Activated gamma-delta T cell treated with Interleukin-2 at 50 U/mL for 16 hours (primary cell): Measurements from ENCODE around the gene ATCAY.
"Not testable (repeated sequence)": the region's sequence is repeated elsewhere in the genome, so short reads cannot be mapped to it uniquely, and the experiment has no call there.

Source experiments
- DNase-seq: peaks from one replicate; pipeline ENCODE4 v3.0.0-alpha.2; 2020

ATCAY gene

GRCh38 chr19:3949997-3950859, 69.7 kb downstream of the ATCAY start:
- no peak for DNase-seq

DNA sequence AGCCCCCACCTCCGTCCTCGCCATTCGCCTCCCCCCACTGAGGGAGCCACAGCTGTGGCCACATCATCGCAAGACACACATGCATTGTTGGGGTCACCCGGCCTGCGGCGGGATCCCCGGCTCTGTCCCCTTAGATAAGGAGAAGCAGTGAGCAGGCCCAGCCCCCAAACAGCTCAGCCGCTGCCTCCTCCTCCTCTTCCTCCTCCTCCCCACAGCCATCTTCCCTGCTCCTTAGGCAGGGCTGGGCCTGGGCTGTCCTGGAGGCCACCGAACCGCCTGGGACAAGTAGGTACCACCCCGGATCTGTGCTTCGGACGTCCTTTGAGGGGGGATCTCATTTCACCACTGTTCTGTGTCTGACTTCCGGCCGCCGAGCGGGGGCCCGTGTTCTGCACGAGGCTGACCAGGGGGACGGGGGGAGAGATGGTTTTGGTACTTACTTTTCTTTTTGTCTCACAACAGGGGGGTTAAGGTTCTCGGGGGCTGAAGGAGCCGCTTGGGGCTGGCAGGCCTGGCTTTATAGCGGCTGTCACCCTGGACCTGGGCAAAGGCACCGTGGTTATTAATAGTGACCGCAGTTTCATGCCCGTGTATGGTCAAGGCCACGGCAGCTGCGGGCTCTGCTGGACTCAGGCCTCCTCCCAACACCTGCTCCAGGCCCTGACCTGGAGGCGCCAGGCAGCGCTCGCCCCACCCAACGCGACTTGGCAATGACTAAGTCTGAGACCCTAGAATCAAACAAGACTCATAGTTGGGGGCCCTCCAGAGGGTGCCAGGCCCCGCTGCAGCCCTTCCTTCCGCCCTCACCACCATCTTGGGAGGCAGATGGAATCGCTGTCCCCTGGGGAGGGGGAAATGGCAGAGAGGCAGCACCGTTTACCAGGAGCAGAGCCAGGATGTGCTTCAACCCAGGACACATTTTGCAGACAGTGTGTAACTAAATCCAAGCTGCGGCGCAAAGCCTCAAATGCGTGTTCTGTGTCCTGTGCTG, 70.7 kb downstream of the ATCAY start:
- peak; percentile 21 for DNase-seq

DNA sequence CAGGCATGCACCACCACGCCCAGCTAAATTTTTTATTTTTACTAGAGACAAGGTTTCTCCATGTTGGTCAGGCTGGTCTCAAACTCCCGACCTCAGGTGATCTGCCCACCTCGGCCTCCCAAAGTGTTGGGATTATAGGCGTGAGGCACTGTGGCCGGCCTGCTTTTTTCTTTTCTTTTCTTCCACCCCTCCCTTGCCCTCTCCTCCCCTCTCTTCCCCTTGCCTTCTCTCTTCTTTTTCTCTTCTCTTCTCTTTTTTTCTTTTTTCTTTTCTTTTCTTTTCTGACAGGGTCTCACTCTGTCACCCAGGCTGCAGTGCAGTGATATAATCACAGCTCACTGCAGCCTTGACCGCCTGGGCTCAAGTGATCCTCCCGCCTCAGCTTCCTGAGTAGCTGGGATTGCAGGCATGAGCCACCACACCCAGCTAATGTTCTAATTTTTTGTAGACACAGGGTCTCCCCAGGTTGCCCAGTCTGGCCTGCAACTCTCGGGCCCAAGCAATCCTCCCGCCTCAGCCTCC, 72.3 kb downstream of the ATCAY start:
- DNase-seq, result not testable (repeated sequence)

GRCh38 chr19:3954107-3954506, 73.6 kb downstream of the ATCAY start:
- DNase-seq, result no peak

- DNase-seq, result not testable (repeated sequence)
These were observed 74.8 kb downstream of the ATCAY start for GRCh38 chr19:3955276-3955675.

GRCh38 chr19:3955688-3956087, 75.2 kb downstream of the ATCAY start:
- no peak for DNase-seq

- no peak for DNase-seq
These were observed 78.6 kb downstream of the ATCAY start for GRCh38 chr19:3958836-3959765.

DNA sequence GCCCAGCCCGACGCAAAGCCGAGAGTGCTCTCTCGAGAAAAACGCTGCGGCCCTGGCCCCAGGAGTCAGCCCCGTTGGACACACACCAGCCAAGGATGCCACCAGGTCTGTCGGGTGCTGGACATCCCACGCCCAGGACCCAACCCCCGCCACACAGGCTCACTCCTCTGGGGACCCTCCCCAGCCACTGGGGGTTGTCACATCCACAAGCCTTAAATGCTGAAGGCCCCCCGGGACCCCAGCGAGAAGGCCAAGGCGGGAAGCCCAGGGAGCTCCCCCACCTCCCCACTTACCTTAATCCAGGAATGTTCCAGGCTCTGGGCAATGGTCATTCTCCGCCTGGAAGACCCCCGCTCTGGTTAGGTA, 79.3 kb downstream of the ATCAY start:
- DNase-seq, result no peak

GRCh38 chr19:3961007-3961406, 80.5 kb downstream of the ATCAY start:
- no peak for DNase-seq

DNA sequence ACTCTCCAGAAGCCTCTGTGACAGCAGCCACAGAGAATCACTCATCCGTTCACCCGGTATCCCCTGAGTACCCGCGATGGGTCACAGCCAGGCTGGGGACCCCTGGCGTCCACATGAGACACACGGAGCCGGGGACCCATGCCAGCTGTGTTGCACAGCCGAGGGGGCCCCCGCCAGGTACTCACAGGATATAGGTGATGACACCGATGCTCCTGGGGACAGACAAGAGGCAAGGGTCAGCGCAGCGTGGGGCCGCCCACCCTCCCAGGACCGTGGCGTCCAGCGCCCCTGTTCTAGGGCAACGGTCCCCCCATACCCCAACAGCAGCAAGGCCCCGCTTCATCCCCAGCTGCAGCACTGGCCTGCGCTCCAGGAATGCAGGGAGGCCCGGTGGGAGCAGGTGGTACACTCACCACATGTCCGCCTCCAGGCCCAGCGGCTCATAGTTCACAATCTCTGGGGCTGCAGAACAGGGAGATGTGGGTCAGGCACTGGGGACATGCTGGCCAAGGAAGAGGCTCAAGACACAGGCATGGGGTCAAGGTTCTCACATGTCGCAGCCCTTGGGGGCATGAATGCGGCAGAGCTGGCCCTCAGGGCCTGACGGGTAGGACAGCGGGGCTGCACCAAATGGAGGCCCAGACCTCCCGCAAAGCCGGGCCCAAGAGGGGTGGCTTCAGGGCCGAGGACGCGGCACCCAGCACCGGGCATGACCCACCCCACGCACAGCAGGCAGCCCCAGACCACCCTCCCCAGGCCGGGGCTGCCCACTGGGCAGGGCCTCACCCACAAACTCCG, 83.2 kb downstream of the ATCAY start:
- no peak for DNase-seq

DNA sequence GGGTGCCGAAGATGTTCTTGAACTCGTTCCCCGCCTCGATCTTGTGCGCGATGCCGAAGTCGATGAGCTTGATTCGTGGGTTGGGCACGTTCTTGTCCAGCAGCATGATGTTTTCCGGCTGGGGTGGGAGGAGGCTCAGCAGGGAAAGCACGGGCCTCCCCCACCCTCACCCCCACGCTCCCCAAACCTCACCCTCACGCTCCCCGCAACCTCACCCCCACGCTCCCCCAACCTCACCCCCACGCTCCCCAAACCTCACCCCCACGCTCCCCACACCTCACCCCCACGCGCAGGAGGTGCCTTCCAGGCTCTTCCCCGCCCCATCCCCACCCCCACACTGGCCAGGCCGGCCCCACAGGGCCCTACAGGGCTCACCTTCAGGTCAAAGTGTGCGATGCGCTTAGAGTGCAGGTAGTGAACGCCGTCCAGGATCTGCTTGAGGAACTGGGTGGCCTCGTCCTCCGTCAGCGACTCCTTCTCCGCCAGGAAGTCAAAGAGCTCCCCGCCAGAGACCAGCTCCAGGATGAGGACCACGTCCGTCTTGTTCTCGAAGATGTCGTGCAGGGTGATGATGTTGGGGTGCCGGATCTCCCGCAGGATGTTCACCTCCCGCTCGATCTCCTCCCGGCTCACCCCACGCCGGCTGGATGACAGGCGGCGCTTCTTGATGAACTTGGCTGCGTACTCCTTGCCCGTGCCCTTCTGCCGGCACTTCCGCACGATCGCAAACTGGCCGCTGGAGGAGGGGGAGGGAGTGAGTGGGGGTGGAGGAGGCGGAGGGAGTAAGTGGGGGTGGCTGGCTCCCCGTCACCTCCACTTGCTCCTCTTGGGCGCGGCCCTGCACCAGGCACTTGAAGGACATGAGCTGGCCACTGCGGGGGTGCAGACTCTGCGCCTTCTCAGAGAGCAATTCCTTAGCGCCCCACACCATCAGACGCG, 84.0 kb downstream of the ATCAY start:
- no peak for DNase-seq

- DNase-seq, result no peak
These were observed 85.8 kb downstream of the ATCAY start for GRCh38 chr19:3966051-3967017.

- not testable (repeated sequence) for DNase-seq
These were observed 87.5 kb downstream of the ATCAY start for GRCh38 chr19:3967983-3968382.

GRCh38 chr19:3968556-3969434, 88.3 kb downstream of the ATCAY start:
- DNase-seq, result no peak

DNA sequence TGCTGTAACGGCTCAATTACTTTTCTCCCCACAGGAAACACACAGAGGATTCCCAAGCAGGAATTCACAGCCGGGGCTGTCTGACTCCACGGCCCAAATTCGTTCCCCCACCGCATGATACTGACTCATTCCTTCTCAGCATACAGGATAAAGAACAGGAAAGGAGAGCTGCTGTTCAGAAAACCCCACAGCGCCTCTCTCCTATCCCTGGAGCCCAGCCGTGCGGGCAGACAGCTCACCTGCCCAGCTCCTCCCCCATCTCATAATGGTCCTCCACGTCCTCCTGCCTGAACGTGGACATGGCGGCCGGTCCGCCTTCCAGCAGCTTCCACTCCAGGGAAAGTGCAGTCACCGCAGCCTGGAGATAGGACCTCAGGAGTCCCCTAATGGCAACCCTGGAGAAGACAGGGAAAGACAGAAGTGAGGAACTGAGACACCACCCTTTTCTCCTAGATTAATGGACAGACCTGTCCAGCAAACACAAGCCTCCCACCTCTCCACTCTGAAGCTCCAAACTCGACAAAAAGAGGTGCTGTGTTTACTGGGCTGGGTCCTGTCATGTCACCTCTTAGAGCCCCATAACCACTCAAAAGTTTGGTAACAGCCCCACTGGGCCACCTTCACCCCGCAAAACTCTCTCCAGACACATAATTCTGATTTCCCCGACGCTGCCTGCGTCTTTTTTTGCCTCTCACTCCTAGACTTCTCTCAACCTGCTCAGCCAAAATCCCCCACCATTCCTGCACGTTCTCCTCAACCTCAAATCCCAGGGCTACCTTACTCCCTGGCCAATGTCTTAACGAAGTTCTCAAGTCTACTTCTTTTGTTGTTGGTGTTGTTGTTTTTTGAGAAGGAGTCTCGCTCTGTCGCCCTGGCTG, 89.2 kb downstream of the ATCAY start:
- no peak for DNase-seq

DNA sequence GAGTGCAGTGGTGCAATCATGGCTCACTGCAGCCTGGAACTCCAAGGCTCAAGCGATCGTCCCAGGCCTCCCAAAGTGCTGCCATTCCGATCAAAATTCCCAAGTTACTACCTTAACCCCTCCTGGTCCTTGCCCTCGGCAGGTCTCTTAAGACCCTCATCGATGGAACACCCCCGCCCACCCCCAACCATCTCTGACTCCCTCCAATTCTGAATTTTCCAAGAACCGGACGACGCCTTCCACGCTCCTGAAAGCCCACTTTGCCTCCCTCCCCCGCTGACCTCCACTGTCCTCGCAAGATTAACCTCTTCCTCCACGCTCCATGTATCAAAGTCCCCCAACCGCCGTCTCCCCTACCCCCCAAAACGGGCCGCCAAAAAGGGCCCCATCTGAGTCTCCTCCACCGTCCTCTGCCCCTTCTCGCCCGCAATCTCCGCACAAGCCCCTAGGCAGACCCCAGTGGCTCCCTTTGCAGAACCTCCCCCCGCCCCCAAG, 89.9 kb downstream of the ATCAY start:
- DNase-seq, result no peak
